DMS 273 (cell line): ENCODE data around the gene KLHL6.
"Not testable (repeated sequence)": the region's sequence is repeated elsewhere in the genome, so short reads cannot be mapped to it uniquely, and the experiment has no call there.

Source experiments
- DNase-seq: peaks from one replicate; lab custom pipeline; 2025; ENCODE audit not compliant: unreplicated experiment; lab: John Stamatoyannopoulos, UW

KLHL6 gene

DNA sequence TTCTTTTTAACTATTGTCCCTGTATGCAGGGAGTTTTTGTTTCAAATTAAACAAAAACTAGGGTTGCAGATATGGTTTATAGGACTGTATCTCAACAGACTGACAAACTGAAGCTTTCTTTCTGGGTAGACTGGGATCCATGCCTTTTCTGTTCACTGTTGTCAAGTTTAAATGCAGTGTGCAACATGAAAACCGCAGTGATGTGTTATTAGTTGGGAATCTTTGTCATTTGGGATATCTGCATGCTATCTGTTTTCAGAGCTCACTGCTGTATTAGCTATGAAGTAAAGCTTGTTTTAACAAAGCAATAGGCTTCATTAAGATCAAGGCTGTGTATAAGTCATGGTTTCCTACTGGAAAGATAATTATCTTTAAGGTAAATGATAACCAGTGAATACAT, 105.7 kb downstream of the KLHL6 start:
- no peak for DNase-seq

DNA sequence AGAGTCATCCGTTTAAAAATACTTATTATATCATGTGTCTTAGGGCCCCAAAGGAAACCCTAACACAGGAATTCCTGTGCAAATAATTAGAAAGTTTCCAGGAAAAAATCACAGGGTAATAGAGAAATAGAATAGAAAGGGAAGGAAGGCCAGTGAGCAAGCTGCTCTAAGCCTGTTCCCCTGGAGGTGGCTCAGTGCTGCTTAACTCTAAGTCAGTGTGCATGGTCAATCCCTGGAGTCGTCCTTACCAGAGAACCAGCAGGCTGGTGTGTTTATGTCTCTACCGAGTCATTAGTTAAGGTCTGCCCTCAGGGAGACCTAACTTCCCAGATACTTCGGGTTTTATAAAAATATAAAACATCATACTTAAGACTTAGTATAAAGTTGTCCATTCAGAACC, 106.1 kb downstream of the KLHL6 start:
- DNase-seq = peak; percentile 58

DNA sequence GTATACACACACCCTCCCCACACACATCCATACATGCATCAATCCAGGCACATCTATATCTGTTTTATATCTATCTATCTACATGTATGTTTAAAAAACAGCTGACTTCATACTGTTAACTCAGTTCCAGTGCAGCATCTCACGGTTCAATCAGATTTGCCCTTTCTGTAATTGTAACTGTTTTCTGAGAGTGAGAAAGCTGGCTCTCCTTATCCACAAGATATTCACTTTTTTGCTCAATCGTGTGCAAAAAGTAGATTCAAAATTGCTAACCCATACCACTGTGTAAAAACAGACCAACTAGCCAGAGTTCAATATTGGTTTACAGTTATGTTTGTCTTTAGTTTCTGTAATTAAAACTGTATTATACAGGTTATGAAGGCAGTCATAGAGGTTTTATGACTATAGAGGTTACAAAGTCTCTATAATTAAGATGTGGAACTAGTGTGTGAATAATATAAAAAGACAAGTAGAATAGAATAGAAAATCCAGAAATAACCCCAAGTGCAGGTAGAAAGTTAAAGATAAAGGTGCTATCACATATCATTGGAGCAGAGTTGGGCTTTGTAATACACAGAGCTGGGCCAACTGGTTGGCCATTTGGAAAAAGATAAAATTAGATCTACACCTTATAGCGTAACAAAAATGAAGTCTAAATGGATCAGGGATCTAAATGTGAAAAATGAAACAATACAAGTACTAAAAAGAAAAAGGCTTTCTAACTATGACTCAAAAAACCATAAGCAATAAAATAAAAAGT, 107.0 kb downstream of the KLHL6 start:
- no peak for DNase-seq

DNA sequence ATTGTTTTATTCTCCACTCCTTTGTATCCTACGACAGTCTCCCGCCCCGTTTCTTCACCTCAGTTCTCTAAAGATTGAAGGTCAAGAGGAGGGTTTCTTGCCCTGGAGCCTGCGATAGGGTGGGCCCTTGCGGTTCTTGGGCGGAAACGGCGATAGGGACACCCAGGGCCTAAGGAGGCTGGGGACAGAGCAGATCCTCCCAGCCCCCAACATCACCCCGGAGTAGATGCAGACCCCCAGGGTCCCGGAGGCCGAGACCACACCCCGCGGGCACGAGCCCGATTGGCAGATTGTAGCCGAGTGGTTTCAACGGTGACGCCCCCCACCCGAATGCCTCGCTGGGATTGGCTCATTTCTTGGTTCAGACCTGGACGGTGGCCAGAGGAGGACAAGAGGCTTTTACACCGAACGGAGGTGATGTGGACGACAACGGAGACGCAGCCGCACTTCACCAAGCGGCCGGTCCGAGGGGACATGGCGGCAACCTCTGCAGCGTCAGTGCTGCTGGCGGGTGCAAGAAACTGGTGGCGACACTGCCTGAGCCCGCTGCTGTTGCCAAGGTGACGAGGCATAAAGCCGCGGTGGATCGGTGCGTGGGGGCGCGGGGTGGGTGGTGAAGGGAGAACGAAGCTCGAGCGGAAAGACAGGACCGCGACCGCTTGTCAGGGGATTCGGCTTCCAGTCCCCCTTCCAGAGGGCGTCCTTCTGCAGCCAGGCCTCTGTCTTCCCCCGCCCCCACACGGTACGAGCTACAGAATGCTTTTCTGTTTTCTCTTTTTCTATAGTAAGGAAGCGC, 108.1 kb downstream of the KLHL6 start:
- peak; percentile 96 for DNase-seq

DNA sequence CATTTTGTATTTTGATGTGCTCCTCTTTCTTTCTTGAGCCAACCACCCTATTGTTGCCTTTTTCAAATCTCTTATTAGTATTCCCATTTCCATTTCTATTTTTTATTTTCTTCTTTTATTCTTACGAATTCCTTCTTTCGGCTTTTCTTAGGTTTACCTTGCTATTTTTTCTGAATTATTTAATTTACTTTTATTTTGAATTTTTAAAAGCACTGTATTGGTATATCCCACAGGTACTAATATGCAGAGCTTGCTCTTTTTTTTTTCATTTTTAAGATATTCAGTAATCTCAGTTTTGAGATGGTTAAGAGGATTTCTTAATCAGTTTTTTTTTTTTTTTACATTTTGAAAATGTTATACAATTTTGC, 108.7 kb downstream of the KLHL6 start:
- no peak for DNase-seq

DNA sequence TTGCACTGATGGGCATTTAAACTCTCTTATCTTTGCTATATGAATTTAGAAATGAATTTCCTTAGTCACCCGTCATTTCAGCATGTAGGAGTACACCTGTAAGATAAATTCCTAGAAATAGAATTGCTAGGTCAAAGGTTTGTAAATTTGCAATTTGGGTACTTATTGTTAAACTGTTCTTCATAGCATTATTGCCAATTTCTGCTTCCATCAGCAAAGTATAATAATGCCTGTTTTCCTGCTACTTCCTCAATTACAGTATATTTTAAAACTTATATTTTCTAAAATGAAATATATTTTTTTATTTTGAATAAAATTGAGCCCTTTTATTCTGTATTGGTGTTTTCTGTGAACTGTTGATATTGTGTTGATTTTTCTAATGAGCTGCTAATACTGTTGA, 110.8 kb downstream of the KLHL6 start:
- no peak for DNase-seq

DNA sequence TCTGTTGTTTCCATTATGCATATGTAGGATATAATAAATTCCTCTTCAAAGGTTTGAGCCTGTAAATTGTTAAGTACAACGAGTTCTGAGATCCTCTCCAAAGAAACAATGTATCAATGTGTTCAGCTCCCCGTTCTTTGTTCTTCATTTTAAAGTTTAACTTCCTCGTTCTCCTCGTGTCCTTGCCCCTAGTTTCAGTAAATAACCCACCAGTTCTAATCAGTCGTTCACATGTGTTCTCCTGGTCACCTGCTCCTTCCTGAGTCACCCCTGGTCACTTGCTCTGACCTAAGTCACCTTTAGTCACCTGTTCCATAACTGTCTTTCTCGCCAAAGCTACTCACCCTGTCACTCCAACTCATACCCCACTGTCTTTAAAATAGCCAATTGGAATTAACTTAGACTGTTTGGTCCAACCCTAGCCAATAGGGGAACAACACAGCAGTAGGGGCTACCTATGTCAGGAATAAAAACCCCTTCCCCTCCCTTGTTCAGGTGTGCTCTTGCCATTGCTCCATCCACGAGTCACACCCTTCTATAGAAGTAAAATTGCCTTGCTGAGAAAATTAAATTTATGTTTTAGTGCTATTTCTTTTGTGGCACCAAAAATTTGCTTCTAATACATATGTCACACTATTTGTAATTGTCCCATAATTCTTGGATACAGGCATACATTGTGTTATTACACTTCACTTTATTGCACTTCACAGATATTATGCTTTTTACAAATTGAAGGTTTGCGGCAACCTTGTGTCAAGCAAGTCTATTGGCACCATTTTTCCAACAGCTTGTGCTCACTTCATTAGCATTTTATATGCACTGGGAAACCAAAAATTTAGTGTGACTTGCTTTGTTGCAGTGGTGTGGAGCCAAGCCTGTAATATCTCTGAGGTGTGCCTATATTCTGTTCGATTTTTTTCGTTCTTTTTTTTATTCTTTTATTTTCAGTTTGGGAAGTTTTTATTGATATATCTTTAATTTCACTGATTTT, 111.8 kb downstream of the KLHL6 start:
- peak; percentile 10 for DNase-seq

DNA sequence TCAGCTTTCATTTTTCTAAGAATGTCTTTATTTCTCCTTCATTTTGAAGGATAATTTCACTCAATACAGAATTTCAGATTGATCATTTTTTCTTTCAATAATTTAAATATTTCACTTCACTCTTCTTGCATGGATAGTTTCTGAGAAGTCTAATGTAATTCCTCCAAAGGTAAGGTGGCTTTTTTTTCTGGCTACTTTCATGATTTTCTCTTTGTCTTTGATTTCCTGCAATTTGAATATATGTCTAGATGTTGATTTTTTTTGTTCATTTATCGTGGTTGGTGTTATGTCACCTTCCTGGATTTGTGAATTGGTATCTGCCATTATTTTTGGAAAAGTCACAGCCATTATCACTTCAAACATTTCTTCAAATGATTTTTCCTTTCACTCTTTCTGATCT, 112.5 kb downstream of the KLHL6 start:
- no peak for DNase-seq

DNA sequence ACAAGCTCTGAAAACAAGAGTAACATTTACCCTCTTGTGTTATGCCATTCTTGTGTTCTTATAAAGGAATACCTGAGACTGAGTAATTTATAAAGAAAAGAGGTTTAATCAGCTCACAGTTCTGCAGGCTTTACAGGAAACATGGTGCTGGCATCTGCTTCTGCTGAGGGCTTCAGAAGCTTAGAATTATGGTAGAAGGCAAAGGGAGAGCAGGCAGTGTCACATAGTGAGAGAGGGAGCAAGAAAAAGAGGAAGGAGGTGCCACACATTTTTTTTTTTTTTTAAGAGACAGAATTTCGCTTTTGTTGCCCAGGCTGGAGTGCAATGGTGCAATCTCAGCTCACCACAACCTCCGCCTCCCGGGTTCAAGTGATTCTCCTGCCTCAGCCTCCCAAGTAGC, 115.0 kb downstream of the KLHL6 start:
- DNase-seq = not testable (repeated sequence)

DNA sequence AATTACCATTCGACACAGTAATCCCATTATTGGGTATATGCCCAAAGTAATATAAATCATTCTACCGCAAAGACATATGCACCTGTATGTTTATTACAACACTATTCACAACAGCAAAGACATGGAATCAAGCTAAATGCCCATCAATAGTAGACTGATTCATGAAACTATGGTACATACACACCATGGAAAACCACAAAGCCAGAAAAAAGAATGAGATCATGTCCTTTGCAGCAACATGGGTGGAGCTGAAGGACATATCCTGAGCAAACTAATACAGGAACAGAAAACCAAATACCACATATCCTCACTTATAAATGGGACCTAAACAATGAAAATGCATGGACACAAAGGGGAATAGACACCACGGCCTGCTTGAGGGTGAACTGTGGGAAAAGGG, 116.0 kb downstream of the KLHL6 start:
- no peak for DNase-seq

DNA sequence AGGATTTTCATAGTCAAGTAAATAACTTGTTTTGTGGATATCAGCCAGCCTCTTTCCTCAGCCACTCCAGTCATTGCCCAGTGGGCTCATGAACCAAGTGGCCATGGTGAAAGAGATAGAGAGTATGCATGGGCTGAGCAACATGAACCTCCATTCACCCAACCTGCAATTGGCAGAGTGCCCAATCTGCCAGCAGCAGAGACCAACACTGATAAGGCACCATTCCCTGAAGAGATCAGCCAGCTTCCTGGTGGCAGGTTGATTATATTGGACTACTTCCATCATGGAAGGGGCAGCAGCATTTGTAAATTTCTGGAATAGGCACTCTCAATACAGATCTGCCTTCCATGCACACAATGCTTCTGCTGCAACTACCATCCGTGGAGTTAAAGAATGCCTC, 116.8 kb downstream of the KLHL6 start:
- peak; percentile 39 for DNase-seq

DNA sequence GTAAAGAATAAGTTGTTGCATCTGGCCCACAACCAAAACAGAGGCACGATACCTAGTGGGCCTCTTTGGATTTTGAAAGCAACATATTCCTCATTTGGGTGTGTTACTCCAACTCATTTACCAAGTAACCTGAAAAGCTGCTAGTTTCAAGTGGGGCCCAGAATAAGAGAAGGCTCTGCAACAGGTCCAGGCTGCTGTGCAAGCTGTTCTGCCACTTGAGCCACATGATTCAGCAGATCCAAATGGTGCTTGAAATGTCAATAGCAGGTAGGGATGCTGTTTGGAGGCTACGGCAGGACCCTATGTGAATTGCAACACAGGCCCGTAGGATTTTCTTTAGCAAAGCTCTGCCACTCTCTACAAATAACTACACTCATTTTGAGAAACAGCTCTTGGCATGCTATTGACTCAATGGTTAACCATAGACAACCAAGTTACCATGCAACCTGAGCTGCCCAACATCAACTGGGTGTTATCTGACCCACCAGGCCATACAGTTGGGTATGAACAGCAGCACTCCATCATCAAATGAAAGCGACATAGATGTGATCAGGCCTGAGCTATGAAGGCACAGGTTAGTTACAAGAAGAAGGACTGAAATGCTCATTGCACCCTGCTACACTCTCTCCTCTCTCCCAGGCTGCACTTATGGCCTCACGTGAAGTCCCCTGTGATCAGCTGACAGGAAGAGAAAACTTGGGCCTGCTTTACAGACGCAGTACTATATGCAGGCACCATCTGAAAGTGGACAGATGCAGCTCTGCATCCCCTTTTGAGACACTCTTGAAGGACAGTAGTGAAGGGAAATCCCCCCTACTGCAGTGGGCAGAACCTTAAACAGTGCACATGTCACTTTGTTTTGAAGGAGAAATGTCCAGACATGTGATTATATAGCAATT, 117.6 kb downstream of the KLHL6 start:
- no peak for DNase-seq
